Ectodermal cell (in vitro differentiated cells): Measurements from ENCODE around the gene ELMO1.

Source experiments
- H3K27ac ChIP-seq: 2 replicates; pipeline ENCODE4 v1.7.0; 2013; ENCODE audit warnings: mild to moderate bottlenecking, low read depth, low read length; ENCODE audit not compliant: insufficient read depth, poor library complexity, severe bottlenecking
- H3K27me3 ChIP-seq: 2 replicates; pipeline ENCODE4 v1.7.0; 2013; ENCODE audit warnings: mild to moderate bottlenecking, low read length; ENCODE audit not compliant: insufficient read depth, control insufficient read depth, poor library complexity, severe bottlenecking
- H3K36me3 ChIP-seq: one replicate; pipeline ENCODE4 v1.7.0; 2013; ENCODE audit warnings: low read length; ENCODE audit not compliant: control insufficient read depth, insufficient read depth
- H3K4me1 ChIP-seq: one replicate; pipeline ENCODE4 v1.7.0; 2013; ENCODE audit warnings: low read length; ENCODE audit not compliant: control insufficient read depth, insufficient read depth
- H3K4me3 ChIP-seq: 2 replicates; pipeline ENCODE4 v1.7.0; 2013; ENCODE audit warnings: low read depth, low read length, control low read depth; ENCODE audit not compliant: insufficient read depth
- H3K9me3 ChIP-seq: 2 replicates; pipeline ENCODE4 v1.7.0; 2013; ENCODE audit warnings: mild to moderate bottlenecking, low read length, moderate library complexity; ENCODE audit not compliant: control insufficient read depth
- WGBS, 2 experiments: methylation state at CpG; one replicate each; pipeline ENCODE4 v1.1.7; 2013; ENCODE audit warnings: missing lambda C conversion rate in 2 of 2; 5-methylcytosine and 5-hydroxymethylcytosine counted together

Gene ELMO1

GRCh38 chr7:36916116-36916515, 532.5 kb downstream of the ELMO1 start:
- H3K4me1 ChIP-seq, result no peaks in the 10 kb centered on the region
- H3K9me3 ChIP-seq, result no peaks in the 10 kb centered on the region
- H3K4me3 ChIP-seq, result no peak overlapping the region
- no peaks in the 10 kb centered on the region for H3K27me3 ChIP-seq
- no peak overlapping the region for H3K27ac ChIP-seq
- H3K36me3 ChIP-seq, result no peaks in the 10 kb centered on the region
- WGBS, 2 experiments, result 81 to 90% methylated on average over 3 of the region's 3 CpGs

GRCh38 chr7:36911788-36912187, 536.9 kb downstream of the ELMO1 start:
- 90 to 96% methylated on average over 5 of the region's 5 CpGs for WGBS, 2 experiments
- no peaks in the 10 kb centered on the region for H3K27me3 ChIP-seq
- H3K36me3 ChIP-seq, result no peaks in the 10 kb centered on the region
- H3K27ac ChIP-seq, result no peak overlapping the region
- no peak overlapping the region for H3K4me3 ChIP-seq
- H3K4me1 ChIP-seq, result no peaks in the 10 kb centered on the region
- H3K9me3 ChIP-seq, result no peaks in the 10 kb centered on the region

GRCh38 chr7:36910859-36911258, 537.8 kb downstream of the ELMO1 start:
- Histone ChIP-seq H3K36me3 (no peaks in the 10 kb centered on the region), H3K27me3 (no peaks in the 10 kb centered on the region), H3K4me1 (no peaks in the 10 kb centered on the region), H3K9me3 (no peaks in the 10 kb centered on the region), H3K27ac (no peak overlapping the region), H3K4me3 (no peak overlapping the region)
- WGBS, 2 experiments, result 79 to 85% methylated on average over 3 to 5 of the region's 5 CpGs

GRCh38 chr7:36910401-36910800, 538.3 kb downstream of the ELMO1 start:
- H3K27me3 ChIP-seq, result no peaks in the 10 kb centered on the region
- no peaks in the 10 kb centered on the region for H3K4me1 ChIP-seq
- no peak overlapping the region for H3K27ac ChIP-seq
- H3K36me3 ChIP-seq, result no peaks in the 10 kb centered on the region
- WGBS, 2 experiments, result 93 to 96% methylated on average over 3 of the region's 3 CpGs
- no peaks in the 10 kb centered on the region for H3K9me3 ChIP-seq
- H3K4me3 ChIP-seq, result no peak overlapping the region

- H3K4me3 ChIP-seq, result no peak overlapping the region
- peaks cover 8% of the 10 kb centered on the region for H3K4me1 ChIP-seq
- WGBS, 2 experiments, result 64 to 75% methylated on average over 2 to 3 of the region's 3 CpGs
- no peaks in the 10 kb centered on the region for H3K9me3 ChIP-seq
- no peaks in the 10 kb centered on the region for H3K36me3 ChIP-seq
- H3K27me3 ChIP-seq, result no peaks in the 10 kb centered on the region
- no peak overlapping the region for H3K27ac ChIP-seq
These were observed 541.6 kb downstream of the ELMO1 start for GRCh38 chr7:36906956-36907635.

- H3K9me3 ChIP-seq, result no peaks in the 10 kb centered on the region
- 81 to 93% methylated on average over 3 to 4 of the region's 4 CpGs for WGBS, 2 experiments
- H3K4me3 ChIP-seq, result no peak overlapping the region
- H3K27ac ChIP-seq, result no peak overlapping the region
- H3K27me3 ChIP-seq, result no peaks in the 10 kb centered on the region
- H3K4me1 ChIP-seq, result peaks cover 8% of the 10 kb centered on the region
- no peaks in the 10 kb centered on the region for H3K36me3 ChIP-seq
These were observed 542.2 kb downstream of the ELMO1 start for GRCh38 chr7:36906448-36906847.

- no peaks in the 10 kb centered on the region for H3K36me3 ChIP-seq
- H3K4me1 ChIP-seq, result peaks cover 8% of the 10 kb centered on the region
- no peak overlapping the region for H3K27ac ChIP-seq
- no peaks in the 10 kb centered on the region for H3K9me3 ChIP-seq
- H3K27me3 ChIP-seq, result no peaks in the 10 kb centered on the region
- no peak overlapping the region for H3K4me3 ChIP-seq
- WGBS, 2 experiments, result 92 to 99% methylated on average over 2 of the region's 2 CpGs
These were observed 542.8 kb downstream of the ELMO1 start for GRCh38 chr7:36905841-36906240.

- H3K27me3 ChIP-seq, result no peaks in the 10 kb centered on the region
- no peaks in the 10 kb centered on the region for H3K9me3 ChIP-seq
- WGBS, 2 experiments, result 86 to 90% methylated on average over 2 of the region's 2 CpGs
- H3K4me1 ChIP-seq, result peaks cover 8% of the 10 kb centered on the region
- no peaks in the 10 kb centered on the region for H3K36me3 ChIP-seq
- H3K4me3 ChIP-seq, result no peak overlapping the region
- H3K27ac ChIP-seq, result no peak overlapping the region
These were observed 543.9 kb downstream of the ELMO1 start for GRCh38 chr7:36904802-36905201.

GRCh38 chr7:36904101-36904500, 544.6 kb downstream of the ELMO1 start:
- no peak overlapping the region for H3K27ac ChIP-seq
- H3K9me3 ChIP-seq, result no peaks in the 10 kb centered on the region
- H3K4me1 ChIP-seq, result peaks cover 8% of the 10 kb centered on the region
- WGBS, 2 experiments, result 93 to 96% methylated on average over 3 of the region's 3 CpGs
- H3K36me3 ChIP-seq, result no peaks in the 10 kb centered on the region
- H3K4me3 ChIP-seq, result no peak overlapping the region
- no peaks in the 10 kb centered on the region for H3K27me3 ChIP-seq

GRCh38 chr7:36900988-36901710, 547.5 kb downstream of the ELMO1 start:
- H3K27me3 ChIP-seq, result no peaks in the 10 kb centered on the region
- WGBS, 2 experiments, result 96% methylated on average over 3 to 4 of the region's 4 CpGs
- no peaks in the 10 kb centered on the region for H3K9me3 ChIP-seq
- H3K36me3 ChIP-seq, result no peaks in the 10 kb centered on the region
- H3K4me3 ChIP-seq, result no peak overlapping the region
- H3K4me1 ChIP-seq, result peaks cover 8% of the 10 kb centered on the region
- H3K27ac ChIP-seq, result no peak overlapping the region
